ENCODE results near the gene AZGP1. TPM values are rescaled to one million over a fixed set of nuclear protein-coding genes. Genes with fewer than 3 reads are reported as not detected.
"Not testable (repeated sequence)": the region's sequence is repeated elsewhere in the genome, so short reads cannot be mapped to it uniquely, and the experiment has no call there.

Gene AZGP1
- total RNA-seq, 1 experiment from 2014 or later: not detected

GRCh38 chr7:99969298-99969697 is 6.5 kb downstream of the AZGP1 start:
- DNase-seq (ENCODE audit: low spot score): no peak
- in situ Hi-C loops (cut with HindIII; ENCODE audit: low sequenced_read_pairs): no loop called here

GRCh38 chr7:99958564-99959227 is 17.1 kb downstream of the AZGP1 start:
- no peak for DNase-seq (ENCODE audit: low spot score)

GRCh38 chr7:99955247-99955646 is 20.6 kb downstream of the AZGP1 start:
- in situ Hi-C loops (cut with HindIII; ENCODE audit: low sequenced_read_pairs): no loop called here
- DNase-seq (ENCODE audit: low spot score): no peak

More at GRCh38 chr7:99958564-99959227, 17.1 kb downstream of the AZGP1 start:
- in situ Hi-C loops (cut with HindIII; ENCODE audit: low sequenced_read_pairs): no loop called here

- in situ Hi-C loops (cut with HindIII; ENCODE audit: low sequenced_read_pairs); DNase-seq (ENCODE audit: low spot score): not testable (repeated sequence)
These were observed 21.2 kb downstream of the AZGP1 start for GRCh38 chr7:99954643-99955042.

- no peak for DNase-seq (ENCODE audit: low spot score)
- in situ Hi-C loops (cut with HindIII; ENCODE audit: low sequenced_read_pairs): no loop called here
These were observed 22.2 kb downstream of the AZGP1 start for GRCh38 chr7:99953649-99954048.

GRCh38 chr7:99952649-99953048 is 23.2 kb downstream of the AZGP1 start:
- in situ Hi-C loops (cut with HindIII; ENCODE audit: low sequenced_read_pairs): not testable (repeated sequence)

GRCh38 chr7:99950819-99951218 is 25.0 kb downstream of the AZGP1 start:
- in situ Hi-C loops (cut with HindIII; ENCODE audit: low sequenced_read_pairs); DNase-seq (ENCODE audit: low spot score): not testable (repeated sequence)

More at GRCh38 chr7:99952649-99953048, 23.2 kb downstream of the AZGP1 start:
- DNase-seq (ENCODE audit: low spot score): not testable (repeated sequence)

GRCh38 chr7:99949645-99950228 is 26.1 kb downstream of the AZGP1 start:
- in situ Hi-C loops (cut with HindIII; ENCODE audit: low sequenced_read_pairs): no loop called here
- no peak for DNase-seq (ENCODE audit: low spot score)

GRCh38 chr7:99947608-99948007 is 28.2 kb downstream of the AZGP1 start:
- no peak for DNase-seq (ENCODE audit: low spot score)
- in situ Hi-C loops (cut with HindIII; ENCODE audit: low sequenced_read_pairs): no loop called here

- in situ Hi-C loops (cut with HindIII; ENCODE audit: low sequenced_read_pairs): no loop called here
- no peak for DNase-seq (ENCODE audit: low spot score)
These were observed 31.2 kb downstream of the AZGP1 start for GRCh38 chr7:99944497-99945070.

- in situ Hi-C loops (cut with HindIII; ENCODE audit: low sequenced_read_pairs): no loop called here
- DNase-seq (ENCODE audit: low spot score): no peak
These were observed 32.0 kb downstream of the AZGP1 start for GRCh38 chr7:99943641-99944496.

- DNase-seq (ENCODE audit: low spot score): no peak
- in situ Hi-C loops (cut with HindIII; ENCODE audit: low sequenced_read_pairs): no loop called here
These were observed 37.5 kb downstream of the AZGP1 start for GRCh38 chr7:99938296-99938695.

GRCh38 chr7:99935009-99935408 is 40.8 kb downstream of the AZGP1 start:
- DNase-seq (ENCODE audit: low spot score); in situ Hi-C loops (cut with HindIII; ENCODE audit: low sequenced_read_pairs): not testable (repeated sequence)

GRCh38 chr7:99930376-99930775 is 45.5 kb downstream of the AZGP1 start:
- in situ Hi-C loops (cut with HindIII; ENCODE audit: low sequenced_read_pairs): no loop called here
- no peak for DNase-seq (ENCODE audit: low spot score)

GRCh38 chr7:99929730-99930053 is 46.1 kb downstream of the AZGP1 start:
- in situ Hi-C loops (cut with HindIII; ENCODE audit: low sequenced_read_pairs): no loop called here
- DNase-seq (ENCODE audit: low spot score): no peak

- in situ Hi-C loops (cut with HindIII; ENCODE audit: low sequenced_read_pairs): no loop called here
These were observed 46.7 kb downstream of the AZGP1 start, which contains the start of gene GJC3 for GRCh38 chr7:99928994-99929729. TSS of gene GJC3 (minus strand) at chr7:99929620. CDS start at chr7:99929620, 0 bp downstream.

GRCh38 chr7:99928188-99928587 is 47.6 kb downstream of the AZGP1 start:
- in situ Hi-C loops (cut with HindIII; ENCODE audit: low sequenced_read_pairs): no loop called here
- no peak for DNase-seq (ENCODE audit: low spot score)

More at GRCh38 chr7:99928994-99929729, 46.7 kb downstream of the AZGP1 start, which contains the start of gene GJC3:
- DNase-seq (ENCODE audit: low spot score): peak; percentile 70

- DNase-seq (ENCODE audit: low spot score): no peak
- in situ Hi-C loops (cut with HindIII; ENCODE audit: low sequenced_read_pairs): no loop called here
These were observed 48.3 kb downstream of the AZGP1 start for GRCh38 chr7:99927536-99927935.

- in situ Hi-C loops (cut with HindIII; ENCODE audit: low sequenced_read_pairs): no loop called here
- no peak for DNase-seq (ENCODE audit: low spot score)
These were observed 49.5 kb downstream of the AZGP1 start for GRCh38 chr7:99926321-99926720.

Measured in G401 (cell line).